Activated CD8-positive, alpha-beta memory T cell treated with anti-CD3 and anti-CD28 coated beads, Interleukin-2, amount 50 U/mL, for 1 hour (primary cell): ENCODE results near the gene EME2.

ENCODE experiments used
- DNase-seq: peaks from one replicate; pipeline ENCODE4 v3.0.0-alpha.2; 2020; ENCODE audit errors: extremely low read depth

EME2 gene

GRCh38 chr16:1745181-1745899, 27.3 kb upstream of the EME2 start:
- no peak for DNase-seq

DNA sequence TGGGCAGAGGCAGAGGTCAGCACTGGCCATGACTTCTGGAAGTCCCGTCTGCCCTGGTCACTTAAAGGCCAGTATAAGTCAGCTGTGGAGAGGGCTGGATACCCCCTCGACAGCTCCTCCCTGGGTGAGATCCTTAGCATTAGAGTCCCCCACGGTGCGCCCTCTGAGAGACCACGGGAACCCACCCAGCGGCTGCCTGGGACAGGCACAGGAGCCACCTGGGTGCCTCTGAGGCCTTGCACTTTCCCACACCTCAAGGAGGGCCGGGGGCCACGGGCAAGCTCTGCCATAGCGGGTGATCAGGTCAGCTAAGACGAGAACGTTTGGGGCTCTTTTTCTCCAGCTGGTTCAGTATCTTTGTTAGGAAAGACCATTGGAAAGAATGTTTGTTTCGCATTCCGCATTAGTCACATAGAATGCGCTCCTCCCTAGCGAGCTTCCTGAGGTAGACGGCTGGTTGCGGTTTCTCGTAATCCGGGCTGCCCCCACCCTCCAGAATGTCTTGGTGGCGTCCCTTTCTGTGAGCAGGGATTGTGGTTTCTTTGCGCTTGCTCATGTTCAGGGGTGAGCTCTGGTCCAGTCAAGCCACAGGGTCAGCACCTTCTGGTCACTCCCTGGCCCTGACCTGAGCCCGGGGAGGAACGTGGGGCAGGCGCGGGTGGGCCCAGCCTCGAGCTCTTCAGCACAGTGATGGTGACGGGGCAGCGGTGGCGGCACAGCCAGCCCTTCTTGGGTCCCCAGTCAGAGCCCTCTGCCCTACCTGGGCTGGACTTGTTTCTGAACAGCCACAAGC, 26.5 kb upstream of the EME2 start:
- DNase-seq = no peak

DNA sequence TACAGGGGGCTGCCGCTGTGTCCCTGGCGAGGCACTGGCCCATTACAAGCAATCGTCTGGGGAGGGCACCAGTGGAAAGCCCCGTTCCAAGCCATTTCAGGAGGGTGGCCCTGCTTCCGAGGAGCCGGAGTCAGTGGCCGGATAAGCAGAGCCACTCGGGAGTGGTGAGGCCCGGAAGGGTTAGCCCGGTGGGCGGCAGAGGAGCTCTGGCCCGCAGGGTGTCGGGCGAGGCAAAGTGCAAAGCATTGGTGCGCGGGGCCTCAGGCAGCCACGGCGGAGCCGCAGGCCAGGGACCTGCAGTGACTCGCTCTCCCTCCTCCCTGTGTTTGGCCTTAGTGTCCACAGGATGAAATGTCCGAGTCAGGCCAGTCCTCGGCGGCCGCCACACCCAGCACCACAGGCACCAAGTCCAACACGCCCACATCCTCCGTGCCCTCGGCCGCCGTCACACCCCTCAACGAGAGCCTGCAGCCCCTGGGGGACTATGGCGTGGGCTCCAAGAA, 25.9 kb upstream of the EME2 start:
- no peak for DNase-seq

GRCh38 chr16:1747934-1748333, 24.7 kb upstream of the EME2 start:
- no peak for DNase-seq

DNA sequence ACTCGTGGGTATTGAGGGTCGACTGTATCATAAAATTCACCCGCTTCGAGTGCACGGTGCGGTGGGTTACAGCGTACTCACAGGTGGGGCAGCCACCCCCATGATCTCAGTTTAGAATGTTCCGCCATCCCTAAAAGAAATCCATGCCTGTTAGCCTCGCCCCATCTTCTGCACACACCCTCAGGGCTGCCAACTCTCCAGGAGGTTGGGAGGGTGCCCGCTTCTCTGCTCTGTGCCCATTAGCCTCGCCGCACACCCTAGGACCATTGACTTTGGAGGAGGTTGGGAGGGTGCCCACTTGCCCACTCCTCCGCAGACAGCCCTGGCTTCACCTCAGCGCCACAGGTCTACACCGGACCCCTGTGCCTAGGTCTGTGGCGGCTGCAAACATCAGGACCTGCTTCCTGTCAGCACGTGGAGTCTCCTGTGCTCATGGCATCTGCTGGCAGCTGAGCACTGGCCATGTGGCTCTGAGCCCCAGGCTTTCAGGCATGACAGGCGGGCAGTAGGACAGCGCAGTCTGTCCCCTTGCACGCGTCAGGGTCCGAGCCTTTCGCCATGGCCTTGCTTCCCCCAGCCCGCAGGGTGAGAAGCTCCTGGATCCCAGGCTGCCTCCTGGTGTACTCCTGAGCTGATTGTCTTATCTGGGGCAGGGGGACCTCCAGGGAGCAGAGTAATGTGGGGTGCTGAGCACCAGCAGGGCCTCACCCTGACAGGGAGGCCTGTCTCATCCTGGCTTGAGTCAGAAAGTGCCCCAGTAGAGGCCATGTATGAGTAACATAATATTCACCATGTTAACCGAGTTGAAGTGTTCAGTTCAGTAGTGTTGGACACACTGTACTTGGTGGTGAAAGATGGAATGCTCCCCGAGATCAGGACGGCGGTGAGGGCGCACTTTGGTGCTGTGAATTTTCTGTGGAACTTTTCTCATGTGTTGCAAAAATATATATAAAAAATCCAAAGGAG, 23.2 kb upstream of the EME2 start:
- no peak for DNase-seq

DNA sequence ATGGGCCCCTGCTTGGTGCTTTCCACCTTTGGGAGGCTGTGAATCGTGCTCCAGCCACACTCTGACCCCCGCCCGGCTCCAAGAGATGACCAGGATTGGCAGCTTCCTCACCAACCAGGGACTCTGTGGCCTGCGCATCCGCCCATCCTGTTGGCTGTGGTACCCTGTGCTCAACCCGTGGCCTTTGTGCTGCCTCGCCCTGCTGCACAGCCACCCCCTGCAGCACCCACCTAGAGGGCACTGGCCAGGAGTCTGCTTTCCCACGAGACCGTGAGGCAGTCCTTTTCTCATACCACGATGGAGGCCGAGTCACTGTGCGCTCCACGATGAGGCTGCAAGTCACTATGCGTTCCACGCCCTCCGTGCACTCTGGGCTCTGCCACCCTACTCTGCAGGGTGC, 20.7 kb upstream of the EME2 start:
- no peak for DNase-seq

- no peak for DNase-seq
Observed at GRCh38 chr16:1752853-1753252, 19.8 kb upstream of the EME2 start.

DNA sequence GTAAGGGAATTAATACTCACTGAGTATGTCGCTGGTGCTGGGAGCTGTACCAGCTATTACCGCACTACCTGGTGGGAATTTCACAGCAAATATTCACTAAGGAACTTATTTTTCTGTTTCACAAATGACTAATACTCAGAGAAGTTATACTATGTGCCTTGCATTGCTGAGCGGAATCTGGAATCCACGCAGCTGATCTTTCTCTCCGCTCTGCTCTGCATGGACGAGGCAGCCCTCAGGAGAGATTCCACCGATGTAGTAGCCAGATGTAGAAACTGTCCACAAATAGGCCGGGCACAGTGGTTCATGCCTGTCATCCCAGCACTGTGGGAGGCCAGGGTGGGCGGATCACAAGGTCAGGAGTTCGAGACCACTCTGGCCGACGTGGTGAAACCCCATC, 18.4 kb upstream of the EME2 start:
- DNase-seq = no peak

DNA sequence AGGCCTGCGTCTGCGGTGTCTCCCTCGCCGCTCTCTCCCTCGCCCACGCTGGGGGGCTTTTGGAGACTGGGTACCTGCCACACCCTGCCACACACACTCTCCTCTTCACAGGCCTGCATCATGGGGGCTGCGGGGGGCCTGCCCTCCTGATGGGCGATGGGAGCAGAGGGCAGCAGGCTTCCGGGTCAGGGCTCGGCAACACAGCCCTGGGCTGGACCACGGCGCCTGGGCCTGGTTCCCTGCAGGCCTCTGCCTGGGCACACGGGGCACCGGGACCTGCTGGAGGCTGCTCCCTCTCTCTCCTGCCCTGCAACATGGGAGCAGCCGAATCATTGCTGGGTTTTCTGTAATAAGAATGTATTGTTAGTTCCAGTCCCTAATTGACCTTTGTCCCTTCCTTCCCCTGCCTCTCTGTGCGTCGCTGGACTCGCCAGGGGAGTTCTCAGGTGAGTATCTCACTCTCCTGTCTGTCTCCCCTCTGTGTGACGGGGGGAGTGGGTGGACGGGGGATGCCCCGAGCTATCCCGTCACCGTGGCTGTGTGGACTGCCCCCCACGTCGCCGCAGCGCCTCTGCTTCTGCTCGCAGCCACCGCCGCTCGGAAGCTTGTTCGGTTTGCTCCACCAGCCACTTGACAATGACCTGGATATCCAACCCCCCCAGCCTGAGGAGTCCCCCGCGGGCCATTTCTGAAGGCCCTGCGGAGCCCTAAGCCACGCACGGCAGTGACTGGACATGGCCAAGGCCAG, 14.7 kb upstream of the EME2 start:
- DNase-seq = no peak

DNA sequence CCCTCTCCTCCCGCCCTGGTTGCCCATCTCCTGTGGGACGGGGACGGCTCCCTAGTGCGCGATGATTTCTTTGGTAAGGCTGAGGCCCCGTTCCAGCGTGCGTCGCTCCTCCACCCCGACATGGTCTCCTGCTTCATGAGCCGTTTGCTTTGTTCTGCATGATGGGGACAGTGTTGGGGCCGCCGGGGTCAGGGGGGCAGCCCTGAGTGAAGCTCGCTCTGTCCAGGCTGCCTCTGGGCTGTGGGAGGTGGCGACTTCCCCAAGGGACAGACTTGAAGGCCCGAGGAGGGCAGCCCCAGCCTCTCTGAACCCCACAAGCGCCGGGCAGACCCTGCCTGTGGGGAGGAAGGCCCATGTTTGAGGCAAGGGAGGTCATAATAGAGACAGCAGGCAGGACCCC, 13.7 kb upstream of the EME2 start:
- DNase-seq = no peak

- DNase-seq = no peak
Observed at GRCh38 chr16:1759511-1759910, 13.1 kb upstream of the EME2 start.

DNA sequence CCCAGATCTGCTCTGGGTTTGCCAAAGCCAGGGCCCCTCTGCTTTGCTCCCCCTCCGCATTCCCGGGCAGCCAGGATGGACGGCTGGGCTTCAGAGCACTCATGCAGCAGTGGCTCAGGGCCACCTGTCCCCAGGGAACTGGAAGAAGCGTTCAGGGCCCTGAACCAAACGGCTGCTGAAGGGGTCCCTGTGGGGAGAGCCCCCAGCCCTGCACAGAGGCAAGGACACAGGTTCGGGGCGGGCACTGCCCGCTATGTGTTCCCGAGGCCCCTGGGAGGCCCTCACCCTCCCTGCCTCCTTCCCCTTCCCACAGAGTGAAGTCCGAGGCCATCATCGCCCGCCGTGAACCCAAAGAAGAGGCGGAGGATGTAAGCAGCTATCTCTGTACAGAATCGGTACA, 11.7 kb upstream of the EME2 start:
- no peak for DNase-seq

GRCh38 chr16:1761751-1762150, 10.9 kb upstream of the EME2 start:
- no peak for DNase-seq

DNA sequence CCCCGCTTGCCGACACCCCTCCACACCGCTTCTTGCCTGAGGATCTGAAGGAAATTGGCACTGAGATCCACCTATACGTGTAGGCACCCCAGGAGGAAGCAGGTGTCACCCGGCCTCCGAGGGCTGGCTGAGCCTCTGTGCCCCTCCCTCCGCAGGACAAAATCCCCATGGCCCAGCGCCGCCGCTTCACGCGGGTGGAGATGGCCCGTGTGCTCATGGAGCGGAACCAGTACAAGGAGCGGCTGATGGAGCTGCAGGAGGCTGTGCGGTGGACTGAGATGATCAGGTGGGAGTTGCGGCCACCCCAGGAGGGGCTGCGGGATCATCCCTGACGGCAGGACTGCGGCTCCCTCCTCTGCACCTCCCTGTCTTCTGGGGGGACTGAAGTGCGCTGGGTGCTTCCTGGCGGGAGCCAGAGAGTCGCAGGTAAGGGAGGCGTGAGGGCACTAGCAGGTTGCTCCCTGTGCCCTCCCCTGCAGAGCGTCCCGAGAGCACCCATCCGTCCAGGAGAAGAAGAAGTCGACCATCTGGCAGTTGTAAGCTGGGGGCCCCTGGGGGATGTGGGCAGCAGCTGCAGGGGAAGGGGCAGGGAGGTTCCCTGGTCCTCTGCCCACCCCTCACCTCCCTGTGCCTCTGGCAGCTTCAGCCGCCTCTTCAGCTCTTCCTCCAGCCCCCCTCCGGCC, 10.3 kb upstream of the EME2 start:
- no peak for DNase-seq

DNA sequence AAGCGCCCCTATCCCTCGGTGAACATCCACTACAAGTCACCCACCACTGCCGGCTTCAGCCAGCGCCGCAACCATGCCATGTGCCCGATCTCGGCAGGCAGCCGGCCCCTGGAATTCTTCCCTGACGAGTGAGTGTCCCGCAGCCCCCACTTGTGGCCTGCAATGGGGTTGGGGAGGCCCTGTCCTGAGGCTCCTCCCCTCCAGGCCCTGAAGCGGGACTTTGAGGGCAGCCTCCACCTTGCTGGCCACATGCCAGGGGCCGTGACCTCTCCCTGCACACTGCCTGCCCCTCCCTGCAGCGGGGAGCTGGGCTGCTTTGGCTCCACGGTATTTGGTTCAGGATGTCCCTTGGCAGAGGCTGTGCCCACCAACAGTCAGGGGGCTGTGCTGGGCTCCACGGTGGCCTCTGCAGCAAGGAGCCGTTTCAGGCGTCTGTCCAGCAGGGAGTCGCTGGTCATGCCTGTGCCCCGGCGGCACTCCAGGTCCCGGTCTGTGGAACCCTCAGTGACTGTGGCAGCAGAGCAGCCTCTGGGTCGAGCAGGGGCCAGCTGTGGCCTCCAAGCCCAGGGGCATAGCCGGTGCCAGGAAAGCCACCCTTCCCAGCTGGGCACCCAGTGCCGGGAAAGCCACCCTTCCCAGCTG, 9.6 kb upstream of the EME2 start:
- no peak for DNase-seq

- no peak for DNase-seq
Observed at GRCh38 chr16:1763521-1764511, 8.8 kb upstream of the EME2 start.

GRCh38 chr16:1764971-1765370, 7.6 kb upstream of the EME2 start:
- DNase-seq = no peak

DNA sequence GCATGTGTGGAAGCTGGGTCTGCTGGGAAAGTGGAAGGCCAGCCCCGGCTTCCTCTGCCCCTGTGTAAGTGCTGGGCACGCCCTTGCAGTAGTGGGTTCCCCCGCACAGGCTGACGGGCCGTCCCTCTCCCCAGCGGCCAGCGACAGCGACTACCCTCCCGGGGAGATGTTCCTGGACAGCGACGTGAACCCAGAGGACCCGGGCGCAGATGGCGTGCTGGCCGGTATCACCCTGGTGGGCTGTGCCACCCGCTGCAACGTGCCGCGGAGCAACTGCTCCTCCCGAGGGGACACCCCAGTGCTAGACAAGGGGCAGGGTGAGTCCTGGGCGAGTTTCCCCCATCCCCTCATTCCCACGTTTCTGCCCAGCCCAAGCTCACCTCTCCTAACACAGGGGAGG, 6.8 kb upstream of the EME2 start:
- DNase-seq = no peak

GRCh38 chr16:1766231-1766630, 6.4 kb upstream of the EME2 start:
- DNase-seq = no peak
